Dermis blood vessel endothelial cell (primary cell): Measurements from ENCODE around the gene KHK. TPM values are rescaled to one million over a fixed set of nuclear protein-coding genes. Genes with fewer than 3 reads are reported as not detected.

Source experiments
- DNase-seq: peaks from one replicate; pipeline ENCODE4 v3.0.0; 2010
- total RNA-seq: library from RNA; depleted of rRNA; stranded (reverse); fragments of >200 nt; gene quantifications from 2 replicates; pipeline ENCODE4 v1.2.3, GENCODE V29; 2014

Gene KHK
- total RNA-seq, 1 donor from 2014 or later = 4.8 TPM

DNA sequence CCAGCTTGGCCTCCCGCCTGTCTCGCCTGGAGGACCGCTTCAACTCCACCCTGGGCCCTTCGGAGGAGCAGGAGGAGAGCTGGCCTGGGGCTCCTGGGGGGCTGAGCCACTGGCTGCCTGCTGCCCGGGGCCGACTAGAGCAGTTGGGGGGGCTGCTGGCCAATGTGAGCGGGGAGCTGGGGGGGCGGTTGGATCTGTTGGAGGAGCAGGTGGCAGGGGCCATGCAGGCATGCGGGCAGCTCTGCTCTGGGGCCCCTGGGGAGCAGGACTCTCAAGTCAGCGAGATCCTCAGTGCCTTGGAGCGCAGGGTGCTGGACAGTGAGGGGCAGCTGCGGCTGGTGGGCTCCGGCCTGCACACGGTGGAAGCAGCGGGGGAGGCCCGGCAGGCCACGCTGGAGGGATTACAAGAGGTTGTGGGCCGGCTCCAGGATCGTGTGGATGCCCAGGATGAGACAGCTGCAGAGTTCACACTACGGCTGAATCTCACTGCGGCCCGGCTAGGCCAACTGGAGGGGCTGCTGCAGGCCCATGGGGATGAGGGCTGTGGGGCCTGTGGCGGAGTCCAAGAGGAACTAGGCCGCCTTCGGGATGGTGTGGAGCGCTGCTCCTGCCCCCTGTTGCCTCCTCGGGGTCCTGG is 3.7 kb upstream of the KHK start:
- no peak for DNase-seq

DNA sequence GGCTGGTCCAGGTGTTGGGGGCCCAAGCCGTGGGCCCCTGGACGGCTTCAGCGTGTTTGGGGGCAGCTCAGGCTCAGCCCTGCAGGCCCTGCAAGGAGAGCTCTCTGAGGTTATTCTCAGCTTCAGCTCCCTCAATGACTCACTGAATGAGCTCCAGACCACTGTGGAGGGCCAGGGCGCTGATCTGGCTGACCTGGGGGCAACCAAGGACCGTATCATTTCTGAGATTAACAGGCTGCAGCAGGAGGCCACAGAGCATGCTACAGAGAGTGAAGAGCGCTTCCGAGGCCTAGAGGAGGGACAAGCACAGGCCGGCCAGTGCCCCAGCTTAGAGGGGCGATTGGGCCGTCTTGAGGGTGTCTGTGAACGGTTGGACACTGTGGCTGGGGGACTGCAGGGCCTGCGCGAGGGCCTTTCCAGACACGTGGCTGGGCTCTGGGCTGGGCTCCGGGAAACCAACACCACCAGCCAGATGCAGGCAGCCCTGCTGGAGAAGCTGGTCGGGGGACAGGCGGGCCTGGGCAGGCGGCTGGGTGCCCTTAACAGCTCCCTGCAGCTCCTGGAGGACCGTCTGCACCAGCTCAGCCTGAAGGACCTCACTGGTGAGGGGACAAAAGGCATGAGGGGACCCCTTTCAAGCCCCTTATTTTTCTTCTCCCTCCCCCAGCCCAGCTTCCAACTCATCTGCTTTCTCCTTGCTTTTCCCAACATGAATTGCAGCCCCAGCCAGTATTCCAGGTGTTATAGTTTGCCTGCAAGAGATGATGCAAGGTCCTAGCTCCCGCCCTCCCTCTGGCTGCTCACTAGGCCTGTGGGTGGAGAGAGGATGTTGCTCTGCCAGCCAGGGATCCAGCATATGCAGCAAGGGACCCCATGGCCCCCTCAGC is 2.9 kb upstream of the KHK start:
- no peak for DNase-seq

DNA sequence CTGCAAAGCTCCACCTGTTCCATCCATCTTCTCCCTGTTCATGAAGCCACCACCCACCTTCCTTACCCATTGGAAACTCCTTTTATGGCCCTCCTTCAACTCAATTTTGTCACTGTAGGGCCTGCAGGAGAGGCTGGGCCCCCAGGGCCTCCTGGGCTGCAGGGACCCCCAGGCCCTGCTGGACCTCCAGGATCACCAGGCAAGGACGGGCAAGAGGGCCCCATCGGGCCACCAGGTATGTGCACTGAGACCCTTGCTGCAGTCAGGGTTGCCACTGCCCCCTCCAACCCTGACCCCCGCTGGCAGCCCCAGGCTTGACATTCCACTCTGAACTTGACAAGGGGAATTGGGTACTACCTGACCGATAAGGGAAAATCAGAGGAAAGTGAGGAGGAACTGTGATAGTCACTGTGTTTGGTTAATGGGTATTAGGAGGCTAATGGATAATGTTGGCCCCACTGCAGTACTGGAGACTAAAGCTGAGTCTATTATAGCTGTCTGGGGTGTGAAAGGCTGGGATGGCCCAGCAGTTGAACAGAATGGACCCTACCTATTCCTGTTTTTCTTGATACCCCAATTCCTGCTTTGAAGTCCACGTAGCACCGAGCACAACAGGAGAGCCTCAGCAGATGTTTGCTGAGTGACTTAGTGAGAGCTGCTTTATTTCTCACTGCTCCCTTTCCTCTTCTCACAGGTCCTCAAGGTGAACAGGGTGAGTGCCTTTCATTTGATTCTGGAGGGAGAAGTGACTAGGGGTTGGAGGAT is 2.1 kb upstream of the KHK start:
- no peak for DNase-seq

DNA sequence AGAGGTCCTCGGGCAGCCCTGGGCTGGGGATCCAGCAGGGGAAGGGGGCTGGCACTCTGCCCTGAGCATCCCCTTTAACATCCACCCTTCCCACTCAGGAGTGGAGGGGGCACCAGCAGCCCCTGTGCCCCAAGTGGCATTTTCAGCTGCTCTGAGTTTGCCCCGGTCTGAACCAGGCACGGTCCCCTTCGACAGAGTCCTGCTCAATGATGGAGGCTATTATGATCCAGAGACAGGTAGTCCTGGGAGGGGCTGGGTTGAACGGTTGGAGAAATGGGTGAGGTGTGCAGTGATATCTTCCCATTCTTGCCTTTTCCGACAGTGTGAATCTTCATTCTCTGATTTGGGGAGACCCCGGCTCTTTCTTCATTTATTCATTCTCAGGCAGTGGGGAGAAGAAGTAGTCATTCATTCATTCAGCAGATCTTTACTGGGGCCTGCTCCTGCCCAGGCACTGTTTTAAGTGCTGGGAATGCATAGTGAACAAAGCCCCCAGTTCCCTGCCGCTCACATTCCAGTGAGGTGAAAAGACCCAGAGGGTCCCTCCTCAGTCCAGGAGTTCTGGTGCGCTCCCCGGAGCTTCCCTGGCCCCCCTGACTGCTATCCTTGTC is 1.4 kb upstream of the KHK start:
- DNase-seq = no peak

DNA sequence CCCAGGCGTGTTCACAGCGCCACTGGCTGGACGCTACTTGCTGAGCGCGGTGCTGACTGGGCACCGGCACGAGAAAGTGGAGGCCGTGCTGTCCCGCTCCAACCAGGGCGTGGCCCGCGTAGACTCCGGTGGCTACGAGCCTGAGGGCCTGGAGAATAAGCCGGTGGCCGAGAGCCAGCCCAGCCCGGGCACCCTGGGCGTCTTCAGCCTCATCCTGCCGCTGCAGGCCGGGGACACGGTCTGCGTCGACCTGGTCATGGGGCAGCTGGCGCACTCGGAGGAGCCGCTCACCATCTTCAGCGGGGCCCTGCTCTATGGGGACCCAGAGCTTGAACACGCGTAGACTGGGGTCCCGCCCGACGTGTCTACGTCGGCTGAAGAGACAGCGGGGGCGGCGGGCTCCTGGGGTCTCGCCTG is 891 bp upstream of the KHK start:
- peak; percentile 81 for DNase-seq

DNA sequence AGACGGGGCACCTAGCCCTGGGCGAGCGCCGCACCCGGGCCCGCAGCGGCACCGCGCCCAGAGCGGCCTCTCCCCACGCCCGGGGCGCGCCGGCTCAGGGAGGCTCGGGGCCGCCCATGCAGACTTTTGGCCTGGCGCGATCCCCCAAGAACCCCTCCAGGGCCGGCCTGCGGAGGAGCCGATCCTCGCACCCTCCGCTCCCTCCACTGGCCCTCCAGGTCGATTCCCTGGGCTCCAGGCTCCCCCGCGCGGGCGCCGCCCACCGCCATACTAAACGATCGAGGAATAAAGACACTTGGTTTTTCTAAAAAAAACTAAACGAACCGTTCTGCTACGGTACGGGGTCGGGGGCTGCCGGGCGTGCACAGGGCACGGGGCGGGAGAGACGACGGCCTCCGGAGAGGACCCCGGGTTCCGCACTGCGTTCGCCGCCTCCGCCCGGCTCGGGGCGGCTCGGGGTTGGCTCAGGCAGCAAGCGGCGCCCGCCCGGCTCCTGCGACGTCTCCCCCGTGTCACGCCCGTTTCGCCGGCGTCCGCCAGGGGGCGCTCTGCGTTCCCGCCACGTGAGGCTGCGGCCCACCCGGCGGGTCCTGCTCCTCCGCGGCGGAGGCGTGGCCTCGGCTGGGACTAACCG is 365 bp upstream of the KHK start:
- peak; percentile 95 for DNase-seq

DNA sequence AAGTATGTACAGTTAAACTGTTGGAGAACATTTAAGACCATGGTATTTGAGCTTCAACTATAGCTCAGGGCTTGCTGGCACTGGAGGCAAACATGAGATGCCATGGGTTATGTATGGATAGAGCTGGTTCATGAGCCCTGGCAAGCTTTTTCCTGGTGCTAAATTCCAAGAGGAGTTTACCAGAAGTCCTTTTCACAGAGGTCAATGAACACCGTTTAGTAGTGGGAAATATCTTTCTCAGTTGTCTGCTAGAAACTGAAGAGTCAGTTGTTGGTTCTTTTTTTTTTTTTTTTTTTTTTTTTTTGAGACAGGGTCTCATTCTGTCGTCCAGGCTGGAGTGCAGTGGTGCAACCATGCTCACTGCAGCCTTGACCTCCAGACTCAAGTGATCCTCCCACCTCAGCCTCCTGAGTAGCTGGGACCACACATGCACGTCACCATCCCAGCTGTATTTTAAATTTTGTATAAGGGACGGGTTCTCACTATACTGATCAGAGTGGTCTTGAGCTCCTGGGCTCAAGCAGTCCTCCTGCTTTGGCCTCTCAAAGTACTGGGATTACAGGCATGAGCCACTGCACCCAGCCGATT is 1.3 kb downstream of the KHK start:
- no peak for DNase-seq

DNA sequence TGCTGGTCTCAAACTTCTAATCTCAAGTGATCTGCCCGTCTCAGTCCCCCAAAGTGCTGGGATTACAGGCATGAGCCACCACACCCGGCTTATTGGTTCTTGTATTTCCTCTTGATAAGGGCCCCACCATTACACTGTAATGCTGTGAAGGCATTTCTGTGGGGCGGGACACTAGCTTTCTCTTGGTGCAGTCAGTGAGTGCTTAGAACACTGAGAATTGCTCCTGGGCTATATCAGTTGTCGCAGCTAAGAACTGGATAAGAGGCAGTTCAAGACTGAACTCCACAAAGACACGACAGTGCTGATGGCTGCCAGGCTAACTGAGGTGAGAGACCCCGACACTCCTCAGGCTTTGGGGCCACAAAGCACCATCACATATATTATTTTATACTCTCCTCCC is 2.1 kb downstream of the KHK start:
- no peak for DNase-seq

DNA sequence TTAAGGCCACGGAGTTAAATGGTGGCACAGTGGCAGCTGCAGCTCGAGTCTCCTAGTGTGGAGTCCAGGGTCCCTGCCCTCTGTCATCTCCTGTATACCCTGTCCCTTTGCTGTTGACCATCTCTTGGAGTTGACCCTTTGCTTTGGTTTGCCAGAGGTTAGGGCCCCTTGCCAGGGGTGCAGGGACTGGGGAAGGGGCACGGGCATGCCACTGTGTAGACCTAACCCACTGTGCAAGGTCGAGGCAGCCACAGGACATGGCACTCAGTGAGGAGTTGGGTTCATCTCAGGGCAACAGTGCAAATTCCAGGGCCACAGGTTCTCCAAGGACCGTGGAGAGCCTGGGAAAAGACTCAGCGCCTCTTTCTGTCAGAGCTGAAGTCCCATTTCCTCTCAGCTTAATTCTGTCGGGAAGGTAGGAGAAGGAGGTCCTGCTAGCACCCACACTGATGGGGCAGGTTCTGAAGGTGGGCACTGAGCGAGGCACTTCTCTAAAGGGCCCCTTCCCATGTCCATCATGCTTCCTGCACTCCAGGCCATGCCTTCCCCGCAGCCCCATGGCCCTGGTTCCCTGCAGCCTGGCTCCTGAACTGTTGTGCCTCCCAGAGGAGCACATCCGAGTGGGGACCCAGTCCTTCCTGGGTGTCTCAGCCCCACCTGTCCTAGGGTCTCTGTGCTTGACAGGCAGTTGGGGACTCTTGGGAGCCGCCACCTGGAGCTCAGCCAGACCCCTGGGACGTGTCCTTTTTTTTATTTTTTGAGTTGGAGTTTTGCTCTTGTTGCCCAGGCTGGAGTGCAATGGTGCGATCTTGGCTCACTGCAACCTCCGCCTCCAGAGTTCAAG is 2.8 kb downstream of the KHK start:
- no peak for DNase-seq

DNA sequence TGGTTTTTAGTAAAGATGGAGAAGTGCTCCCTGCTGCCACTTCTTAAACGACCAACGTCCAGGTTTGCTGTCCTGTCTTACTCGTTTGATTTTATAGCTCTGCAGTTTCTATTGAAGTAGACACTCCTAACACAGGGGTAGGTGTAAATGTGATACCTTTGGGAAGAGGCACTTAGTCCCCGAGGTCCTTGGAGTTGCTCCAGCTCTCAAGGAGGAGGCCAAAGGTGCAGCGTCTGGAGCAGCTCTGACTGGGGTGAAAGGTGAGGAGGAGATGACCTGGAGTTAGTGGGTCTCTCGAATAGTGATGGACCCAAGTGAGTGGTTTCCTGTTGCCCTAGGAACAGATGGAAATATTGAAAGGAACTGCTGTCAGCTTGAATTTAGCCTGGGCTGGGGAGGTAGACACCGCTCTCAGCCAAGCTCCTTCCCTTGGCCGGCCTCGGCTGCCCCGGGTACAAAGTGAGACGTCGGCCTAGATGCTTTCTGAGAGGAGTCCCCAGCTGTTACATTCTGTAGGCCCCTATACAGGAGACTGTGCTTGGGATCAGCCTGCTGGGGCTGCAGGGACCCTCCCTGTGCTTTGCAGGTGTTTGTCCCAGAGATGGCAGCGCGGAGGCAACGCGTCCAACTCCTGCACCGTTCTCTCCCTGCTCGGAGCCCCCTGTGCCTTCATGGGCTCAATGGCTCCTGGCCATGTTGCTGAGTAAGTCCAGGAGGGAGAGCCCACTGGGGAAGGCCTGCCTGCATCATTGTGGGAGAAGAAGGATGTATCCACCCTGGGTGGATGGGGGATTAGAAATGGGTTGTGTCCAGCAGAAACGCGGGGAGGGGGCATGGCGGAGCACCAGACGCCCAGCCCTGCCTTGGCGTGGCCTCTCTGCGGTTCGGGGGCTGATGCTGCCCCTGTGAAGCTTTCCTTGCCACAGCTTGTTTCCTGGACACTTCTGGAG is 5.4 kb downstream of the KHK start:
- DNase-seq = no peak

DNA sequence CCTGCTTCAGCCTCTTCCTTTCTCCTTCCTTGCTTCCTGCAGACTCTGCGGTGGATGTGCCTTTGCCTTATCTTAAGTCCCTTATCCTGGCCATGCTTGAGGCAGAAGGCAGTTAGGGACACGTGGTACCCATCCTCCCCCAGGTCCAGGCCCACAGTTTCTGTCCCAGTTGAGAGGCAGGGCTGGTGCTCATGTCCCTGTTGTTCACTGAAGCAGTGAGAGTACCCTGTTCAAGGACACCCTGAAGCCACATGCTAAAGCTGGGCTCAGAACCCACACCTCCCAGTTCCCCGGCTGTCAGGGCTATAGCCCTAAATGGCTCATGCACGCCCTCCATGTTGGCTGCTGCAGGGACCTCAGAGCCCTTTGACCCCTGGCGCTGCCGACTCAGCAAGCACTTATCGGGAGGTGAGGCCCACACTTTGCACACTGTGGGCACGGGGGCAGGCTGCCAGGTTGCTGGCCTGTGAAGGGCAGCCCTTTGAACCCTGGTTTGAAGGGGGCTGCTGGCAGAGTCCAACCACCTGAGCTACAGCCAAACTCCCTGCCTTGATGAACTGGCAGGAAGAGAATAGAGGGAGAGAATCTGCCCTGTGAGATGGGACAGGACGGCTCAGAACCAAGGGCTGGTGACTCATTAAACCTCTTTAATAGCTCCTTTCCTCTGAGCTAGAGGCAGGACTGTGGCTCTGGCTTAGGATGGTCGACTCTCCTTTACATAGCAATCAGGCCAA is 6.3 kb downstream of the KHK start:
- no peak for DNase-seq

DNA sequence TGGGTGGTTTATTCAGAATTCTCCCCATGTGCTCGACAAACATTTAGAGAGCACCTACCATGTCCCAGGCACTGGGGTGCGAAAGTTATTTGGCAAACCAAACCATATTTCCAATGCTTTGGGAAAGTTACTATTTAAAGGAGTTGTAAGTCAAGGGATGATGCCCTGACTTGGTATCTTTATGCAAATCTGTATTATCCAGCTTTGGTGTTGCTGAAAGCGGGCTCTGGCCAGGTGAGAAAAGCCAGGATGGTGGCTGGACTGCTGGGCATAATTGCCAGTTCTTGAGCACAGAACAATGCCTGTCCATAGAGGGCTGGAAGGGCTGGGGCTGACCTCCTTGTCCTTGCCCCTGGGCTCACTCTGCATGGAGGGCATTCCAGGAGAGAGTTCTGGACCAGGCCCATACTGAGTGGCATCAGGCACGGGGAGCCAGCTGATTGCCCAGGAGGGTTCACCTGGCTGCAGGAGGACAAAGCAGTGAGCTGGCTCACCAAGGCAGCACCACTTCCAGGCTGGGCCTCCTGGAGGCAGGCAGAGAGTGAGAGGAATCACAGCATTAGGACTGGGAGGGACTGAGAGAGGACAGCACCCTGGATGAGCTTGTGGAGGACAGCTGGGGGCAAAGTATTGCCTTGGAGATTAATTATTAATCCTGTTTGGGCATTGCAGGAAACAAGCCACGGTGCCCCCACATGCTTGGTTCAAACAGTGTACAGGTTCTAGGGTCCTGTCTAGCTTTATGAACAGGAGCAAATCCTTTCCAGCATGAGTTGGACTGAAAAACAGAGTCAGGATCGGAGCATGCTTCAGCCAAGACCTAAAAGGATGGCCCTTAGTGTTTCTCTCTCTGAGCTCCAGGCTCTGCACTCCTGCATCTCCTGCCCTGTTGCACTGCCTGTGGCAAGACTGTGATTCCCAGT is 7.1 kb downstream of the KHK start:
- no peak for DNase-seq

DNA sequence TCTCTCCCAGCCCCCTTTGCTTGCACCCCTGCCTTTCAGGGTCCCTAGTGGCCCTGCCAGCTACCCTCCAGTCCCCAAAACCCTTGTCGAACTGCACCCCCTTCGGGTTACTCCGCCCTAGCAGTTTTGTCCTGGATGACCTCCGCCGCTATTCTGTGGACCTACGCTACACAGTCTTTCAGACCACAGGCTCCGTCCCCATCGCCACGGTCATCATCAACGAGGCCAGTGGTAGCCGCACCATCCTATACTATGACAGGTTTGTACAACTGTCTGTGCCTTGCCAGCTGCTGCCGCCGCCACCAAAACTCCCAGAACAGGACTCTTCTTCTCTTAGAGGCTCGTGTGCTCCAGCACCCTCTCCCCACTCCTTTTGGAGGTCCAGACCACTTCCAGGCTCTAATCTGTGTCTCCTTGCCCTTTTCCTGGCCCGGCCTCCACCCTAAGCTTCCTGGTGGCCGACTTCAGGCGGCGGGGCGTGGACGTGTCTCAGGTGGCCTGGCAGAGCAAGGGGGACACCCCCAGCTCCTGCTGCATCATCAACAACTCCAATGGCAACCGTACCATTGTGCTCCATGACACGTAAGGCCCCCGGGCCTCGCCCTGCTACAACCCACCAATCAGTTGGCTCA is 7.9 kb downstream of the KHK start:
- no peak for DNase-seq

DNA sequence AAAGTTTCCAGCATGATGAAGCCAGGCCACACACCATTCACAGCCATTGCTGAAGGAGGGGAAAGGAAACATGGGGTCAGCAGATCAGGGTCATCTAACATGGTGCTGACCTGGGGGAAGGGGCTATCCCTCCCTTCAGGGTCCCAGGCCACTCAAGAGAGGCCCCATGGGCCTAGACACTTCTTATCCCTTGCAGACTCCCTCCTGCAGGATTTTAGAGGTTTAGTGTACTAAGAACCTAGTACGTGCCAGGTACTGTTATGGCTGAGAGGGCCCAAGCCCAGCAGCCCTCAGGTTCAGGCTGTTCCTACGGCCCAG is 8.8 kb downstream of the KHK start:
- no peak for DNase-seq

DNA sequence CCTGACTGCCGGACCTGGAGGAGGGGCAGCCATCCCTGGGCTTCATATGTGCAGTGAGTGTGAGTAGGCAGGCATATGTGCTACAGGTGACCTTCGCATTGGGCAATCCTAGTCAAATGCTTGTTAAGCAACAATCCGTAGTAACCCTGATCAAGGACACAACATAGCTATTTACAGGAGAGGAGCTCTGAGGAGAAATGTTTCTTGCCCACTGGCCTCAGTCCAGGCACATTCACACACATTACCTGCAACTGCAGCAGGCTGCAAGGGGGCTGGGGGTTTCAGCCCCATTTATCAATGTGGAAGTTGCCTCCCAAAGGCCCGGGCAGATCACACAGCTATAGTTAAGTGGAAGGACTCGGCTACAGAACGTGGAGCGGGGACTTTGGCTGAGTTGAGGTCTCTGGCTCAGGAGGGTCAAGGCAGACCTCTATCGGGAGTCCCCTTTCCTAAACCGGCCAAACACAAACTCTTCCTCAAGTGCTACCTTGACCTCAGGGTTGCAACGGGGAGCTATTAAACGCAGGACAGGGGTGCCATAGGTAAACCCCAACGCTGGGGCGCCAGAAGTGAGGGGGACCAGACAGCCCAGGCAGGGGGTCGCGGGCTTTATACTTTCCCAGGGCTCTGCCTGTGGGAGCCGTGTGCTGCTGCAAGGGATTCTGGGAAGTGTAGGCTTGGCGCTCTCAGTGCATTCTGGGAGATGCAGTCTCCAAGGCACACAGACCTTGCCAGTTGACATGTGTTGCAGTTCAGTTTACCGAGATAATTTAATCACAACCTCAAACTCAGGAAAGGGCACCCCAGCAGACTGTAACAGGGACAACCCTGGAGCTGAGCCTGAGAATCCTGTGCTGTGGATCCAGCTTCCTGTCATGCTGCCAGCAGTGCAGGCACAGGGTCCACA is 9.4 kb downstream of the KHK start:
- DNase-seq = peak; percentile 78

DNA sequence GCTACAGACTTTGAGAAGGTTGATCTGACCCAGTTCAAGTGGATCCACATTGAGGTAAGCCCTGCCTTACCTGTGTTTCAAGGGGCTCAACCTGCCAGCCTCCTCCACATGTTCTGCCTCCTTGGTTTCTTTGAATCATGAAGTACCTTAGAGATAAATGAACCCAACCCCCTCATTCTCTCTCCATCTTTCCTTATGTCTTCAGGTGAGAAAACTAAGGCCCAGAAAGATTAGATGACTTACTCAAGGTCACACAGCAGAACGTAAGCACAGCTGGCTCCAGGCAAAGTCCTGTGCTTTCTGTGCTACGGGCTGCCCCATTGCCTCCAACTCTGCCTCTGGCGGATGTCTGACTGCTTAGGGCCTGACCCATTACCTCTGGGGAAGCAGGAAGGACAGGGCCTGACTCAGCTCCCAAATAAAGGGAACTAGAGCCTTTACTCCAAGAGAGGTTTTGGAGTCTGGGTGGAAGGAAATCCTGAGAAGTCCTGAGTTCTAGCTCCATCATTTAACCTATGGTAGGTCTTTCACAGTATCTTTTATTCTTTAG is 10.3 kb downstream of the KHK start:
- no peak for DNase-seq
